HUES64 (cell line): ENCODE data around the gene AFAP1.

Experiments
- H3K27ac ChIP-seq: 2 replicates; pipeline ENCODE4 v1.7.0; 2013; ENCODE audit warnings: low read depth, low read length, inconsistent platforms
- H3K27me3 ChIP-seq: 2 replicates; pipeline ENCODE4 v1.6.1; 2013; ENCODE audit warnings: mild to moderate bottlenecking, low read length; ENCODE audit not compliant: insufficient read depth
- H3K36me3 ChIP-seq: 2 replicates; pipeline ENCODE4 v1.6.1; 2013; ENCODE audit warnings: mild to moderate bottlenecking, low read length; ENCODE audit not compliant: insufficient read depth
- H3K4me1 ChIP-seq: 2 replicates; pipeline ENCODE4 v1.6.1; 2013; ENCODE audit warnings: mild to moderate bottlenecking, low read length, moderate library complexity; ENCODE audit not compliant: insufficient read depth
- H3K4me3 ChIP-seq: 2 replicates; pipeline ENCODE4 v1.5.1; 2013; ENCODE audit warnings: mild to moderate bottlenecking, low read length, moderate library complexity
- H3K9ac ChIP-seq: 2 replicates; pipeline ENCODE4 v1.6.1; 2013; ENCODE audit warnings: mild to moderate bottlenecking, low read depth, low read length
- H3K9me3 ChIP-seq: 2 replicates; pipeline ENCODE4 v1.6.1; 2013; ENCODE audit warnings: low read depth, low read length; ENCODE audit not compliant: insufficient read depth
- WGBS: fragments of 150-250, 120-280 bp; methylation state at CpG from one replicate; pipeline ENCODE4 v1.1.7; 2013; ENCODE audit warnings: missing lambda C conversion rate; 5-methylcytosine and 5-hydroxymethylcytosine counted together

The AFAP1 gene

DNA sequence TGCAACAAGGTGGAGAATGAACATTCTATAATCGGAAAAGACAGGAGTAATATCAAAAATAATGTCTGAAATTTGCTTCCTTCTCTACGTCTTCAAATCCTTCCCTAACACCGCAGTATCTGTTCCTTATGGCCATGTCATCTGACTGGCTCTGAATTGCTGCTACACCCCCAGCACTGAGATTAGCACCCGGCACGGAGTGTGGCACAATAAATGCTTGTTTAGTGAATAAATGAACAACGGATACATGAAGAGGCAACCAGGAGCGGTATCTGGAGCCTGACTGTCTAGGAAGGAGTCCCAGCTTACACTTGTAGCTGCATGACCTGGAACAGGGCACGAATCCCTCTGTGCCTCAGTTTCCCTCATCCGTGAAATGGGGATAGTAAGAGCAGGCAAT is 164.3 kb downstream of the AFAP1 start:
- 95% methylated on average over 9 of the region's 9 CpGs for WGBS
- H3K9ac ChIP-seq, result no peak overlapping the region
- H3K9me3 ChIP-seq, result no peaks in the 10 kb centered on the region
- peaks cover 5% of the 10 kb centered on the region; the same call in 1 of the 2 replicates for H3K4me1 ChIP-seq
- no peaks in the 10 kb centered on the region for H3K27me3 ChIP-seq
- no peak overlapping the region for H3K27ac ChIP-seq
- H3K36me3 ChIP-seq, result peaks cover 47% of the 10 kb centered on the region
- no peak overlapping the region for H3K4me3 ChIP-seq

GRCh38 chr4:7774301-7775294 is 165.1 kb downstream of the AFAP1 start:
- Histone ChIP-seq H3K27me3 (no peaks in the 10 kb centered on the region), H3K9me3 (no peaks in the 10 kb centered on the region), H3K4me3 (no peak overlapping the region), H3K9ac (no peak overlapping the region), H3K36me3 (peaks cover 47% of the 10 kb centered on the region), H3K27ac (no peak overlapping the region), H3K4me1 (peaks cover 5% of the 10 kb centered on the region; the same call in 1 of the 2 replicates)
- 93% methylated on average over 21 of the region's 22 CpGs for WGBS

- Histone ChIP-seq H3K9ac (no peak overlapping the region), H3K27me3 (no peaks in the 10 kb centered on the region), H3K4me1 (peaks cover 5% of the 10 kb centered on the region; the same call in 1 of the 2 replicates), H3K27ac (no peak overlapping the region), H3K4me3 (no peak overlapping the region), H3K36me3 (peaks cover 48% of the 10 kb centered on the region), H3K9me3 (no peaks in the 10 kb centered on the region)
- 91% methylated on average over 24 of the region's 24 CpGs for WGBS
Measured at GRCh38 chr4:7773401-7774180, 166.1 kb downstream of the AFAP1 start.

GRCh38 chr4:7772711-7773385 is 166.8 kb downstream of the AFAP1 start:
- H3K27me3 ChIP-seq, result no peaks in the 10 kb centered on the region
- no peak overlapping the region for H3K4me3 ChIP-seq
- H3K36me3 ChIP-seq, result peaks cover 43% of the 10 kb centered on the region
- H3K4me1 ChIP-seq, result peaks cover 5% of the 10 kb centered on the region; the same call in 1 of the 2 replicates
- H3K9me3 ChIP-seq, result no peaks in the 10 kb centered on the region
- H3K27ac ChIP-seq, result no peak overlapping the region
- WGBS, result 75% methylated on average over 31 of the region's 31 CpGs
- no peak overlapping the region for H3K9ac ChIP-seq

DNA sequence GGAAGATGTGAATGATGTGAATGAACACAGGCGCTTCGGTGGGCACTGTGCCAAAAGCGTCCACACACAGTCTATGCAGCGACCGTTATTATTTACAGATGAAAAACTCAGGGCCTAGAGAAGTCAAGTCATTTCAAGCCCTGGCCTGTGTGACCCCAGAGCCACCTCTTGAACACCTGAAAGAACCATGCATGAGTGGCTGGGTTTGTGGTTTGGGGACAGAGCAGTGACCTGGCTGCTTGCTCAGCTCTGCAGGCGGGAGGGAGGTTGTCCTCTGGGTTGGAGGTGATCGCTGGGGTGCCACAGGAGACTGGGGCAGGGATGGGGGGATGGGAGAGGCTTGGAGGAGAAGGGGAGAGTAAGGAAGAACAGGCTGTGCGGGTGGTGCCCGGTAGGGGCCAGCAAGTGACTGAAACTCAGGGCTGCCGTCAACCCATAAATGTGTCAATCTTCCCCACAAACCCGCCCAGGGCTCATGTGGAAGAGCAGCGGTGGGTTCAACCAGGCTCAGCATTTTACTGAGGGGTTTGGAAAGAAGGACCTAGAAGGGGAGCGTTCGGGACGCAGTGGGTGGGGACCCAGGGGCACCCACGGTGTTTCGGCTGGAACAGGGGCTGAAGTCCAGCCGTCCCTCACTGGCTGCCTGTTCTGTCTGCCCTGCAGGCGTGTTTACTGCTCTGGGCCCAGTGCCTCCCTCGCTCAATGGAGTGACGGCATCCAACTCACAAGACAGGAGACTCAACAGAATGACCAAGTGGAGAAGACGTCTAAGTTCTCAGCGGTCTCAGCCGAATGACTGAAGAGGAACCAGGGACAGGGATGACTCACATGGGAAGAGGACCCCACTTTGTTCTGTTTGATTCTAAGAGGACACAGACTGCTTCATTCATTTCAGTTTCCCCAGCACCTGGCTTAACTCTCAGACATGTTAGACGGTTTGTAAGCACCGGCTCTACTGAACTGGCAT is 167.8 kb downstream of the AFAP1 start:
- H3K4me1 ChIP-seq, result peaks cover 5% of the 10 kb centered on the region; the same call in 1 of the 2 replicates
- no peak overlapping the region for H3K4me3 ChIP-seq
- H3K9me3 ChIP-seq, result no peaks in the 10 kb centered on the region
- H3K27ac ChIP-seq, result no peak overlapping the region
- H3K36me3 ChIP-seq, result peaks cover 38% of the 10 kb centered on the region
- no peak overlapping the region for H3K9ac ChIP-seq
- 94% methylated on average over 26 of the region's 26 CpGs for WGBS
- H3K27me3 ChIP-seq, result no peaks in the 10 kb centered on the region

DNA sequence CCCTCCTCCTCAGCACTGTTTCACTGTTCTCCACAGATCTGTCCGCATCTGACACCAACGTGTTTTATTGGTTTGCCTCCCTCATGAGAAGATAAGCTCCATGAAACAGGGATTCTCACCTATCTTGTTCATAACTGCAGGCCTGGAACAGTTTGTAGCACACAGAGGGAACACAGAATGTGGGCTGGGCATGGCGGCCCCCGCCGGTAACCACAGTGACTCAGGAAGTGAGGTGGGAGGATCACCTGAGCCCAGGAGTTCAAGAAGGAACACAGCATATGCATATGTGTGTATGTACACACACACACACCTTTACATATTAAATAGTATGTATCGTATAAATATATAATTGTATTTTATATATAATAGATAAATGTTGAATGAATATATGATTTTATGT is 168.6 kb downstream of the AFAP1 start:
- H3K36me3 ChIP-seq, result peaks cover 37% of the 10 kb centered on the region
- H3K27ac ChIP-seq, result no peak overlapping the region
- H3K4me1 ChIP-seq, result peaks cover 5% of the 10 kb centered on the region; the same call in 1 of the 2 replicates
- H3K9ac ChIP-seq, result no peak overlapping the region
- no peaks in the 10 kb centered on the region for H3K9me3 ChIP-seq
- no peak overlapping the region for H3K4me3 ChIP-seq
- H3K27me3 ChIP-seq, result no peaks in the 10 kb centered on the region
- WGBS, result 95% methylated on average over 5 of the region's 6 CpGs

DNA sequence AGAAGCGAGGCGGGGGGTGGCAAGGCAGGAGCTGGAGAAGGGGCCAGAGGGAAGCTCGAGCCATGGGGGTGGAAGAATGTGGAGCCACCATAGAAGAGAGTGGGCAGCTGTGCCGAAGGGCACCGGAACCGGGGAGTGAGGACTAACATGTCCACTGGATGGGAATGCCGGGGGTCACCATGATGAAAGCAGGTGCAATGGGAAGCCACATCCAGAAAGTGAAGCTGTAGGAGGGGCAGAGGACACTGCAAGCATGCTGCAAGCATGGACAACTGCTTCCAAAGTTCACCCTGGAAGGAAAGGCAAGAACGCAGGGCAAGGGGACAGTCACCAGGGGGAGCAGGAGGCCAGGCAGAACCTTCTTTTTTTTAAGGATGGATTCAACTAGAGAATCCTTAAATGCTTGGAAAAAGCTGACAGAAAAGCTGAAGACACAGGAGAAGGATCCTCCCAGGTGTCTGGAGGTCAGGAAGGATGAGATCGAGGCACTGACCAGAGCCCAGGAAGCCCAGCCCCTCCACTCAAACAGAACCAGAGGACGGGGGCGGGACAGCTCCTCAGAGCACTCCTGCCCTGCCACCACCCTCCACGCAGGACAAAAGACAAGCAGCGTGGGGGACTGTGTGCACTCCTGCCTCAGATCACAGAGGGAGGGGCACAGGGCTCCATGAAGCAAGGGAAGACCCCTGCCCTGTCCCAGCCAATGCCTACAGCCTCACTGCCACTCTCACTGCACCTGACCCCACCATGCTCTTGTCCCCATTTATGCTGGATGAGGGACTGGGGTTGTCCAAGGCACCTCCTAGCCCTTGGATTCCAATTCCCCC is 169.2 kb downstream of the AFAP1 start:
- no peak overlapping the region for H3K27ac ChIP-seq
- no peaks in the 10 kb centered on the region for H3K9me3 ChIP-seq
- 84% methylated on average over 13 of the region's 13 CpGs for WGBS
- H3K36me3 ChIP-seq, result peaks cover 33% of the 10 kb centered on the region
- H3K27me3 ChIP-seq, result no peaks in the 10 kb centered on the region
- H3K9ac ChIP-seq, result no peak overlapping the region
- peaks cover 5% of the 10 kb centered on the region; the same call in 1 of the 2 replicates for H3K4me1 ChIP-seq
- no peak overlapping the region for H3K4me3 ChIP-seq

GRCh38 chr4:7769396-7770223 is 170.1 kb downstream of the AFAP1 start:
- H3K36me3 ChIP-seq, result peaks cover 30% of the 10 kb centered on the region
- WGBS, result 83% methylated on average over 20 of the region's 20 CpGs
- H3K9ac ChIP-seq, result no peak overlapping the region
- H3K27me3 ChIP-seq, result no peaks in the 10 kb centered on the region
- no peaks in the 10 kb centered on the region for H3K9me3 ChIP-seq
- H3K4me1 ChIP-seq, result no peaks in the 10 kb centered on the region
- no peak overlapping the region for H3K27ac ChIP-seq
- no peak overlapping the region for H3K4me3 ChIP-seq

- no peak overlapping the region for H3K4me3 ChIP-seq
- H3K9ac ChIP-seq, result no peak overlapping the region
- H3K4me1 ChIP-seq, result no peaks in the 10 kb centered on the region
- no peaks in the 10 kb centered on the region for H3K9me3 ChIP-seq
- H3K36me3 ChIP-seq, result peaks cover 28% of the 10 kb centered on the region
- H3K27me3 ChIP-seq, result no peaks in the 10 kb centered on the region
- 89% methylated on average over 16 of the region's 16 CpGs for WGBS
- H3K27ac ChIP-seq, result no peak overlapping the region
Measured at GRCh38 chr4:7768736-7769135, 170.9 kb downstream of the AFAP1 start.
